Erythroblast (primary cell): ENCODE measurements around the gene PDGFD.

Experiments used
- GATA1 ChIP-seq: IDR thresholded peaks from 2 replicates; pipeline ENCODE4 v1.6.1; 2011; ENCODE audit warnings: low read depth, mild to moderate bottlenecking, control low read depth, low read length, moderate library complexity
- POLR2A ChIP-seq: IDR thresholded peaks from 2 replicates; pipeline ENCODE4 v1.6.1; 2011; ENCODE audit warnings: mild to moderate bottlenecking, low read length

DNA sequence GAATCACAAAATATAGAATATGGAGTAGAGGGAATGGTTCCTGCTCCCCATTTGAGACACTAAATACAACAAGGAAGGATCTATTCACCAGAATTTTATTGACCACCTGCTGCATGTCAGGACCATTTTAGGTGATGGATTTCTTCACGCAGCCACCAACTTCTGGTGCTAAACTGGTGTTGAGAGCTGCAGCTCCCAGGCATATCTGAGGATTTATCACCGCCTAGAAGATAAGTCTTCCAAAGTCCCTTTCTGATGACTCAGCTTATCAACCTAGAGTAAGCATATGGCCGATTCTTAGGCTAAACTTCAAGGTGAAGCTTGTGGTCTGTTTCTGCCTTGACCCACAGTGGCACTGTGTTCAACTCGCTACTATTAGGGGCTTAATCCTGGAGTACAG is 120.8 kb downstream of the PDGFD start:
- TF ChIP-seq POLR2A (no peak), GATA1 (no peak)
